H9 (cell line): ENCODE measurements around the gene AP1S3. TPM values are rescaled to one million over a fixed set of nuclear protein-coding genes. Genes with fewer than 3 reads are reported as not detected.

Source experiments
- DNase-seq: peaks from one replicate; pipeline ENCODE4 v3.0.0-alpha.2; 2017
- H2AFZ ChIP-seq: one replicate; pipeline ENCODE4 v1.6.1; 2013; ENCODE audit warnings: mild to moderate bottlenecking, low read length, control low read depth, moderate library complexity
- H2AK5ac ChIP-seq: 2 replicates; pipeline ENCODE4 v1.6.1; 2013; ENCODE audit warnings: low read length, control low read depth, mixed read lengths; ENCODE audit not compliant: insufficient read length
- H2BK120ac ChIP-seq: one replicate; pipeline ENCODE4 v1.6.1; 2013; ENCODE audit warnings: low read depth, mild to moderate bottlenecking, low read length, control low read depth, inconsistent platforms; ENCODE audit not compliant: poor library complexity, severe bottlenecking
- H2BK12ac ChIP-seq: 2 replicates; pipeline ENCODE4 v1.6.1; 2013; ENCODE audit warnings: low read length, control low read depth, mixed read lengths, low read depth; ENCODE audit not compliant: insufficient read length
- H2BK15ac ChIP-seq: 2 replicates; pipeline ENCODE4 v1.6.1; 2013; ENCODE audit warnings: low read depth, low read length, control low read depth
- H2BK20ac ChIP-seq: one replicate; pipeline ENCODE4 v1.6.1; 2013; ENCODE audit warnings: low read depth, mild to moderate bottlenecking, low read length, control low read depth, inconsistent platforms; ENCODE audit not compliant: poor library complexity, severe bottlenecking
- H2BK5ac ChIP-seq: 2 replicates; pipeline ENCODE4 v1.6.1; 2013; ENCODE audit warnings: low read length, control low read depth, mixed read lengths; ENCODE audit not compliant: insufficient read length
- H3K14ac ChIP-seq: 2 replicates; pipeline ENCODE4 v1.6.1; 2013; ENCODE audit warnings: low read length, control low read depth; ENCODE audit not compliant: insufficient read depth
- H3K18ac ChIP-seq: 2 replicates; pipeline ENCODE4 v1.6.1; 2013; ENCODE audit warnings: low read depth, mild to moderate bottlenecking, mixed read lengths, low read length, control low read depth; ENCODE audit not compliant: insufficient read length
- H3K23ac ChIP-seq: 2 replicates; pipeline ENCODE4 v1.6.1; 2013; ENCODE audit warnings: low read length, control low read depth, mixed read lengths, low read depth; ENCODE audit not compliant: insufficient read length
- H3K23me2 ChIP-seq: 2 replicates; pipeline ENCODE4 v1.6.1; 2013; ENCODE audit warnings: low read depth, mild to moderate bottlenecking, mixed read lengths, low read length, control low read depth; ENCODE audit not compliant: insufficient read length, poor library complexity, severe bottlenecking
- H3K27ac ChIP-seq: 2 replicates; pipeline ENCODE4 v1.5.1; 2013; ENCODE audit warnings: low read length, control low read depth, mixed read lengths, low read depth; ENCODE audit not compliant: insufficient read length
- H3K27me3 ChIP-seq: 2 replicates; pipeline ENCODE4 v1.6.1; 2013; ENCODE audit warnings: low read length, control low read depth, inconsistent platforms; ENCODE audit not compliant: insufficient read depth
- H3K4ac ChIP-seq: 2 replicates; pipeline ENCODE4 v1.6.1; 2013; ENCODE audit warnings: low read depth, mild to moderate bottlenecking, control low read depth, inconsistent platforms, low read length, moderate library complexity
- H3K4me1 ChIP-seq: 2 replicates; pipeline ENCODE4 v1.6.1; 2013; ENCODE audit warnings: low read length, control low read depth, inconsistent platforms; ENCODE audit not compliant: insufficient read depth
- H3K4me2 ChIP-seq: 2 replicates; pipeline ENCODE4 v1.6.1; 2013; ENCODE audit warnings: low read length, control low read depth, mixed read lengths; ENCODE audit not compliant: insufficient read length, insufficient read depth
- H3K56ac ChIP-seq: 2 replicates; pipeline ENCODE4 v1.6.1; 2013; ENCODE audit warnings: low read depth, mild to moderate bottlenecking, mixed read lengths, low read length, control low read depth; ENCODE audit not compliant: insufficient read length
- H3K79me1 ChIP-seq: 2 replicates; pipeline ENCODE4 v1.6.1; 2013; ENCODE audit warnings: low read depth, mild to moderate bottlenecking, moderate library complexity, low read length, control low read depth, inconsistent platforms; ENCODE audit not compliant: insufficient read depth, poor library complexity, severe bottlenecking
- H3K79me2 ChIP-seq: 2 replicates; pipeline ENCODE4 v1.6.1; 2013; ENCODE audit warnings: low read length, control low read depth, inconsistent platforms; ENCODE audit not compliant: insufficient read depth
- H3K9ac ChIP-seq: 2 replicates; pipeline ENCODE4 v1.6.1; 2013; ENCODE audit warnings: low read length, control low read depth, mixed read lengths; ENCODE audit not compliant: insufficient read length; ENCODE audit errors: extremely low read depth
- H3K9me3 ChIP-seq: one replicate; pipeline ENCODE4 v1.6.1; 2013; ENCODE audit warnings: low read depth, low read length, inconsistent platforms; ENCODE audit not compliant: control insufficient read depth
- H3T11ph ChIP-seq: one replicate; pipeline ENCODE4 v1.6.1; 2013; ENCODE audit warnings: mild to moderate bottlenecking, low read length, control low read depth, inconsistent platforms
- H4K20me1 ChIP-seq: one replicate; pipeline ENCODE4 v1.6.1; 2013; ENCODE audit not compliant: control insufficient read depth, insufficient read length, insufficient read depth
- H4K5ac ChIP-seq: 2 replicates; pipeline ENCODE4 v1.6.1; 2013; ENCODE audit warnings: low read depth, mild to moderate bottlenecking, mixed read lengths, low read length, control low read depth; ENCODE audit not compliant: insufficient read length
- H4K8ac ChIP-seq: replicated peaks from 2 replicates; pipeline ENCODE4 v1.6.1; 2013; ENCODE audit warnings: low read length, control low read depth, mixed read lengths, low read depth; ENCODE audit not compliant: insufficient read length
- H4K91ac ChIP-seq: 2 replicates; pipeline ENCODE4 v1.6.1; 2013; ENCODE audit warnings: low read depth, mild to moderate bottlenecking, moderate library complexity, mixed read lengths, low read length, control low read depth; ENCODE audit not compliant: insufficient read length
- H3K27ac Mint-ChIP-seq, 3 experiments: 2 replicates in 2 of 3; 3 replicates in 1 of 3; pipeline ENCODE4 v1.8.0; 2020 to 2021; ENCODE audit warnings: mixed read lengths in 3 of 3, mild to moderate bottlenecking in 1 of 3, moderate library complexity in 1 of 3
- H3K27me3 Mint-ChIP-seq: 2 replicates; pipeline ENCODE4 v1.8.0; 2021; ENCODE audit warnings: low read depth, mild to moderate bottlenecking, moderate library complexity, mixed read lengths
- H3K36me3 Mint-ChIP-seq, 3 experiments: 2 replicates in 2 of 3; 3 replicates in 1 of 3; pipeline ENCODE4 v1.8.0; 2020 to 2021; ENCODE audit warnings: low read depth in 3 of 3, mixed read lengths in 3 of 3; ENCODE audit not compliant: insufficient read depth in 1 of 3
- H3K4me1 Mint-ChIP-seq, 2 experiments: 2 replicates each; pipeline ENCODE4 v1.8.0; 2020; ENCODE audit warnings: mixed read lengths in 2 of 2
- H3K4me3 Mint-ChIP-seq, 2 experiments: 2 replicates in 1 of 2; 3 replicates in 1 of 2; pipeline ENCODE4 v1.8.0; 2020 to 2021; ENCODE audit warnings: mild to moderate bottlenecking in 2 of 2, mixed read lengths in 2 of 2, moderate library complexity in 1 of 2
- H3K9me3 Mint-ChIP-seq, 2 experiments: 2 replicates in 1 of 2; 3 replicates in 1 of 2; pipeline ENCODE4 v1.8.0; 2020; ENCODE audit warnings: mild to moderate bottlenecking in 2 of 2, mixed read lengths in 2 of 2, moderate library complexity in 1 of 2
- CTCF ChIP-seq: fragments of 200-600 bp; sonication (generic); conservative IDR thresholded peaks from 3 replicates; pipeline ENCODE4 v1.8.0; 2021; ENCODE audit warnings: antibody characterized with exemption, mild to moderate bottlenecking
- WGBS: extraction: QIAGEN DNeasy Blood & Tissue Kit; methylation state at CpG from one replicate; pipeline ENCODE4 v1.1.7; 2013; ENCODE audit warnings: missing lambda C conversion rate, low lambda C conversion rate, mixed read lengths; ENCODE audit not compliant: insufficient read length; ENCODE audit errors: extremely low coverage; 5-methylcytosine and 5-hydroxymethylcytosine counted together
- total RNA-seq: library from RNA; stranded (reverse); gene quantifications from 2 replicates; pipeline ENCODE4 v1.2.1, GENCODE V29; 2021

The AP1S3 gene
- total RNA-seq, 1 experiment from 2014 or later = 8.7 TPM

- Histone ChIP-seq H3K18ac (no peak overlapping the region), H3K23me2 (no peaks in the 10 kb centered on the region), H3K23ac (no peak overlapping the region), H3K79me2 (no peaks in the 10 kb centered on the region), H2AFZ (no peak overlapping the region), H4K91ac (no peak overlapping the region), H3K9ac (no peak overlapping the region), H4K20me1 (no peaks in the 10 kb centered on the region), H3K27ac (no peak overlapping the region), H3K9me3 (no peaks in the 10 kb centered on the region), H2BK12ac (no peak overlapping the region), H3K14ac (no peak overlapping the region), H4K5ac (no peak overlapping the region), H3K4me2 (no peak overlapping the region), H2BK5ac (no peak overlapping the region), H2AK5ac (no peak overlapping the region), H2BK120ac (no peak overlapping the region), H2BK20ac (no peak overlapping the region), H4K8ac (no peak overlapping the region), H3K27me3 (no peaks in the 10 kb centered on the region), H3K4me1 (no peaks in the 10 kb centered on the region), H3T11ph (no peak overlapping the region), H2BK15ac (no peak overlapping the region), H3K79me1 (no peaks in the 10 kb centered on the region), H3K56ac (no peak overlapping the region), H3K4ac (no peak overlapping the region)
- whole genome bisulfite sequencing = no CpG with 5 or more reads among the region's 3 CpGs
- TF ChIP-seq CTCF = no peak
- no peak overlapping the region for H3K4me3 Mint-ChIP-seq
- H3K36me3 Mint-ChIP-seq = no peaks in the 10 kb centered on the region
- H3K27me3 Mint-ChIP-seq = no peaks in the 10 kb centered on the region
- peaks cover 1 to 6% of the 10 kb centered on the region in 2 experiments for H3K4me1 Mint-ChIP-seq
- H3K9me3 Mint-ChIP-seq = no peaks in the 10 kb centered on the region
- no peak for DNase-seq
- no peak overlapping the region for H3K27ac Mint-ChIP-seq
Observed at GRCh38 chr2:223732346-223732745, 105.0 kb downstream of the AP1S3 start.
